HK-2 (cell line): ENCODE results near the gene CCR7.
A peak's percentile ranks its signal among the peaks of the same experiment; 100 is the strongest.

Source experiments
- DNase-seq: peaks from one replicate; pipeline ENCODE4 v3.0.0-alpha.2; 2018; ENCODE audit not compliant: unreplicated experiment

CCR7 gene

DNA sequence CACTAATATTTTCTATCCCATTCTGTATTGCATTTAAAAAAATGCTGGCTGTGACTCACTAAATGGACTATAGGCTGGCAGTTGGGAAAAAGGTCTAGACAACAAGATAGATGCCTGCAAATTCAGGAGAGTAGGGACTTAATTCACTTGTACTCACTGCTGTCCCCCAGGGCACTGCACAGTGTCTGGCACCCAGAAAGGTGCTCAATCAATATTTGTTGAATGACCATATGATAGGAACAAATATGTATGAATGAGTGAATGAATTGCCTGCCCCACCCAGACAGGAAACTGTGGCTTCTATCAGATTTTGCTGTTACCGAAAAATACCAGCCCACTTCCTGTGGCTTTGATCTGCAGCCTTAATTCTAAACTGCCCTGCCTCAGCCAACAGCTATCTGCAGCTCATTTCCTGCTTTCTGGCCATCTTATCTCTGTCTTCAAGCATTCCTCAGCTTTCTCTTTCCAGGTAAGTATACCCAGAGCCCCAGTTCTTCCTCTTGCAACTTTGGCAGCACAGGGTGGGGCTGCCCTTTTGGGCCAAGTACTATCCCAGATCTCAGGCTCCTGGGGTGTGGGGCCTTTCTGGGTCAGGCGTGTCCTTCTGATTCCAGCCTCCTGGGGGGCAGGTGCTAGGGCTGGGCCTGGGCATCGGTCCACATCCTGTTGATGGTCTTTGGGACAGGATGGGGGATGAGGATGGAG is 48.5 kb downstream of the CCR7 start:
- DNase-seq, result no peak

DNA sequence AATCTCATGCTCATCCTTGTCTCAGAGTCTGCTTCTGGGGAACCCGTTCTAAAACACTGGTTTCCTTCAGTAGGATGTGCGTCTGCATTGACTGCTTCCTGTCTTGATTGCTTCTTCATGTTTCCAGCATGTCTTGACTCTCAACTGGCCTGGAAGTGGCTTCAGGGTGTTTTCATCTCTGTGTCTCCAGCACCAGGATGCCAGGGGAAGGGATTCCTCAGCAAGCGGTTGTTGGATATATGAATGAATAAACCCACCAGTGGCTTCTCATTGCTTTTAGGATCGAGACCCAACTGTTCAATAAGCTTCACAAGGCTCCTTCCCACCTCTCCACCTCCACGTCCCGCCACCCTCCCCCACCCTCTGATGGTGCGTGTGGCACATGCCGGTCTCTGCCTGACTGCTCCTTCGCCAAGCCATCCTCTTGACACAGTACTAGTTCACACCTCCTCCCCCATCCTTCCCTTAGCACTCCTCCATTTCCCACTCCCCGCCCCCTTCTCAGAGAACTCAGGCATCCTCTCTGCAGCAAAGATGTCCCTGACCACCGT is 49.7 kb downstream of the CCR7 start:
- DNase-seq, result no peak

DNA sequence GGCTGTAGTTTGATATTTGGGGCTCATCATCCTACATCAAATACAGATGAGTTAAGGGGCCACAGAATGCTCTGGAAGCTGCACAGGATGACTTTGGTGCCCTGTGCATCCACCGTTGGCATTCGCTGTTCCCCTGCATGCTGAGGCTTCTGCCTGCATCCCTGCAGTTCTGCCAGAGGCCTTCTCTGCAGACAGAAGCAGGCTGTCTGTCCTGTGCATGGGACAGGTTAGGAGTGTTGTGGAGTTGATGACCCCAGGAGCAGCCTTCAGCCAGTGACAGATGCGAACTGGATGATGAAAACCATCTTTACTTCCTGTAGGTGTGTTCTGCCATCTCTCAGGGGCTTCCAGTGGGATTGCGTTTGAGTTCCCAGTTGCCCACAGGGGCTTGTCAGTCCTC is 50.3 kb downstream of the CCR7 start:
- no peak for DNase-seq

DNA sequence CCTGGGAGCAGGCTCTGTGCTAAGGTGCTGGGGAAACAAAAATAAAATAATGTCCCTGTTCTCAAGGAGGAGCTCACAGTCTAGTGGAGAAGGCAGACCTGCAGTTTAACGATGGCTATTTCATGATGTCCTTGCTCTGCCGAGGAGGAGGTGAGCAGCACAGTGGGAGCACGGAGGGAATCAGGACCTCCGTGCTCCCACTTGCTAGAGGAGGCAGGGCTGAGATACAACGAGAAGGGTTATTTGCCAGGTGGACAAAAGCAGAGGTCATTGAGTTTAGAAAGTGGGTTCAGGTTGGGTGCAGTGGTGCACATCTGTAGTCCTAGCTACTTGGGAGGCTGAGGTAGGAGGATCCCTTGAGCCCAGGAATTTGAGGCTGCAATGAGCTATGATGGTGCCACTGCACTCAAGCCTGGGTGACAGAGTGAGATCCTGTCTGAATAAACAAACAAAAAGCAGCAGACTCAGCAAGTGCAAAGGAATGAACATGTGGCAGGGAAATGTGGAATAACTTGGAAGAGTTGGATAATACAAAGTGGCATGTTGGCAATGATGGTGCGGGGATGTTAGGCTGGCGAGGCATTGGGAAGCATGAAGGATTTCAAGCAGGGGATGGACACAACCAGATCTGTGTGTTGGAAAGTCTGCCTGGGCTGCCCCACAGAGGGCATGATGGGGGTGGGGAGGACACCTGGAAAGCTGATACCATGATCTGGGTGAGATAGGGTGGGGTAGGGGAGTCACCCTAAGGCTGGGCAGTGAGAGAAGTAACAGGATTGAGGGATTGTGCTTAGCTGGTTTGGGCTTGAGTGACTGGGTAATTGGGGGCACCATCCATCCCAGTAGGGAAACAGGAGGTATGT is 51.0 kb downstream of the CCR7 start:
- no peak for DNase-seq

DNA sequence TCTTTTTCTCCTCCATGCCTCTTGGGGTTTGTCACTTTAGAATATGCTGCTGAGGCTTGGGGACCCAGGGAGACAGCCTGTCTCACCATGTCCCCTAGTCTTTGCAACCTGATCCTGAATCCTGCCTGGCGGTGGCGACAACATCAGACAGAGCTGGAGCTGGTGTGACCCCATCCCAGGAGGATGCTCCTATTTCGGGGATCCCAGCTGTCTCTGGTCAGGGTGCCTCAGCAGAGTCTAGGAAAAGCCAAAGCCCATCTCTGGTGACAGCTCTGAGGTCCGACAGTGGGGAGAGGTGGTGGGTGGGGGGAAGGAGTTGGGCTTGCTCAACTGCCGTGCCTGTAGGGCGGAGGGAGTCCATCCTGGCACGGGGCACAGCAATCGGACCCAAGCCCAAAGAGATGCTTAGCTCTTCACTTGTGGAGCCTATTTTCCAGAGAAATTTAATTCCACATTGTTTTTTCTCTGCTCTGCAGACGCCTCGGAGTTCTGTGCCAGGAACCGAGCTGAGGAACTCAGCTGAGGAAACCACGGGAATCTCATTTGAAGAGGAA is 53.5 kb downstream of the CCR7 start:
- DNase-seq, result no peak

DNA sequence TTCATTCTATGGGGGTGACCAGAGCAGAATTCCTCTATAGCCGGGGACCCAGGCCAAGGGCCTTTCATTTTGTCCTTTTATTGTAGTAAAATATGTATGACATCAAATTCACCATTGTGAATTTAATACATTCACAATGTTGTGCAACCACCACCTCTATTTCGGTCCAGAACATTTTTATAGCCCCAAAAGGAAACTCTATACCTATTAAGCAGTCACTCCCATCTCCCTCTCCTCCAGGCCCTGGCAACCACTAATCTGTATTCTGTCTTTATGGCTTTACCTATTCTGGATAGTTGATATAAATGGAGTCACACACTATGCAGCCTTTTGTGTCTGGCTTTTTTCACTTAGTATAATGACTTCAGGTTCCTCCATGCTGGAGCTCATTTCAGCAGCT is 54.1 kb downstream of the CCR7 start:
- no peak for DNase-seq

DNA sequence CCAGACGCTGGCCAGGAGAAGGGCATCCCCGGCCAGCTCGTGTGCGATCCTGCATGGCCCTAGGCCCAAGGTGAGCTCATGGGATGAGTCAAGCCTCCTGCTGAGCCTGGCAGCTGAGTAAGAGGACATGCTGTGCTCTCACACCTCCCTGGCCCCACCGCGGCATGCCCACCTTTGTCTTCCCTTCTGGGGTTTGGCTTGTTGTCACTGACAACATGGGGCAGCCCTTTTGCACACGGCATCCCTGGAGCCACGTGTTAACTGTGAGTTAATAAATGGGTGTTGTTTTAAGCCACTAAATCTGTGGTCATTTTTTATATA is 55.0 kb downstream of the CCR7 start:
- peak; percentile 76 for DNase-seq

DNA sequence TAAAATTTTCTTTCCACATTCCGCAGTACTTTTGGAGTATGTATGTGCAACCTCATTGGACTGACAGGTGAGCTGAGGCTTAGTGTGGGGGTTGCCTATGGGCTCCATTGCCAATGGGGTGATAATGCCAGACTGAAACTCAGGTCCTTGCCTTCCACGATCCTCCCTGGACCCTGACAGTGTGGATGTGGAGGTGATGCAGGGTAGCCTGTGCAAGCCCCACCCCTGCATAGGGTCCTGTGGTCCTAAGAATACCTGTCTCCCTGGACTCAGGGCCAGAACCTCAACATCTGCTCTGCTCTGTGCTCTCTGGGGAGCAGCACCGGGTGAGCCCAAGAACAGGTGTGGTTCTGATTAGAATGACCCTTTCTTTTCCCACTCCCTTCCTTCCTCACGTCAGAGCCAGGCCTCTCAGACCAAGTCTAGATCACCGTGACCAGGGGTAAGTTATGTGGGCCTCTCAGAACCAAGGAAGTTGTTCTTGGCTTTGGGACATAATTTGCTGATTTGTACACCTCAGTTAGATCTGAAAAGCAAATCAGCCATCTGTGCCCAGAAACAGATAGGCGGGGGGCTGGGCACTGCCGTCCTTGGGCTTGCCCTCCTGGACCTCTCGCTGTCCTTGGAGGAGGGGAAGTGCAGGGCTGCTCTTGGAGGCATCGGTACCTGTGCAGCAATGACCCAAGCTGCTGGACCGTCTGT is 55.5 kb downstream of the CCR7 start:
- no peak for DNase-seq

DNA sequence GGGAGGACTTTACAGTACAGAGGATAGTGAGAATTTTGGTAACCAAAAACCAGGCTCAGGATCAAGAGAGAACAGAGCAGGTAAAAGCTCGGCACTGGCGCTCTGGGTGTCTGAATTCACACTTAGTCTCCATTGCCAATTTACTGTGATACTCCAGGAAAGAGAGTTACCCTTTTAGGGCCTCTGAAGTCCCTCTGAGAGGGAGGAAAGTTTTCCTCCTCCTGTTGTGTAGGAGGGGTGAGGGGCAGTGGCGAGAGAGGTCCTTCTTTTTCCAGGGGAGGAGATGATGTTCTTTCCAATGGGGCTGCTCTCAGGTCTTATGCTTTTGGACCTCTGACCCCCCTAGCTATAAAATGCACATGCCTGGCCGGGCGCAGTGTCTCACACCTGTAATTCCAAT is 58.5 kb downstream of the CCR7 start:
- DNase-seq, result no peak
